HG02970 (cell line): Measurements from ENCODE around the gene ELMO3.
A peak's percentile ranks its signal among the peaks of the same experiment; 100 is the strongest.

Source experiments
- ATAC-seq: cut with Tn5 transposase; IDR thresholded peaks from one replicate; pipeline ENCODE4 v1.9.1; 2021; ENCODE audit warnings: mild to moderate bottlenecking, moderate library complexity, moderate number of reproducible peaks; ENCODE audit not compliant: unreplicated experiment, low FRiP score

The ELMO3 gene

DNA sequence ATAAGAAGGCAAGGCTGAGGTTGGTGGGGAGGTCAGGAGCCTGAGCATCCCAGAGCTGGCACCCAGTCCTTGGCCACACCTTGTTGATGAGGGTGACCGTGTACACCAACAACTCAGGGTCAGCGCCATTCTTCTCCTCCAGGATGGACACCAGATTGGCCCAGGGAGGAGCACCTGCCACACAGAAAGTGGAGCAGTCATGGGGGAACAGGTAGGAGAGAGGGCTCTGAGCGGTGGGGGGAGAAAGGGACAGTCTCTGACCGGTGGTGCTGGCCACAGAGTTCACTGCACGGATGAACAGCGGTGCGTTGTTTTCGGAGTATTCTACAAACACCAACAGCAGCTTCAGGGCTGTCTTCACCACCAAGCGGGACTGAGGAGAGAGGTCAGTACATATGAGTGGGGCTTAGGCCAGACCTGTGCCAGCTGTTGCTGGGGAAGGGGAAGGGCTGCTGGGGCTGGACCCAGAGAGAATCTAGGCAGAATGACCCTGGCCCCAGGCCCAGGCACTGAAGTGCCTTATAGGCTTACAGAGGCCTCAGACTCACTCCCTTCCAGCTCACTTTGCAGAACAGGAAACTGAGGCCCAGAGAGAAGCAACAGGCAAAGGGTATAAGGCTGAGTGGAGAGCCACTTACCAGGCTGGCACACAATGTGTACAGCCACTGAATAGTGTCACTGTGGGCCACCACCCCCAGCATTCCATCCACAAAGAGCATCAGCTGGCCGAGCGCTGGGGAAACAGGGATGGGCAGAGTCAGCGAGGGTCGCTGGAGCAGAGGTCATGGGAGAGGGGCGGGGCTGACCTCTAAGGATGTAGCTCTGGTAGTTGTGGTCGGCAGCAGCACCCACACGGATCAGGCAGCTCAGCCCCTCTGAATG, 38.7 kb downstream of the ELMO3 start:
- ATAC-seq, result no peak

GRCh38 chr16:67238278-67238575, 39.3 kb downstream of the ELMO3 start:
- ATAC-seq, result no peak

DNA sequence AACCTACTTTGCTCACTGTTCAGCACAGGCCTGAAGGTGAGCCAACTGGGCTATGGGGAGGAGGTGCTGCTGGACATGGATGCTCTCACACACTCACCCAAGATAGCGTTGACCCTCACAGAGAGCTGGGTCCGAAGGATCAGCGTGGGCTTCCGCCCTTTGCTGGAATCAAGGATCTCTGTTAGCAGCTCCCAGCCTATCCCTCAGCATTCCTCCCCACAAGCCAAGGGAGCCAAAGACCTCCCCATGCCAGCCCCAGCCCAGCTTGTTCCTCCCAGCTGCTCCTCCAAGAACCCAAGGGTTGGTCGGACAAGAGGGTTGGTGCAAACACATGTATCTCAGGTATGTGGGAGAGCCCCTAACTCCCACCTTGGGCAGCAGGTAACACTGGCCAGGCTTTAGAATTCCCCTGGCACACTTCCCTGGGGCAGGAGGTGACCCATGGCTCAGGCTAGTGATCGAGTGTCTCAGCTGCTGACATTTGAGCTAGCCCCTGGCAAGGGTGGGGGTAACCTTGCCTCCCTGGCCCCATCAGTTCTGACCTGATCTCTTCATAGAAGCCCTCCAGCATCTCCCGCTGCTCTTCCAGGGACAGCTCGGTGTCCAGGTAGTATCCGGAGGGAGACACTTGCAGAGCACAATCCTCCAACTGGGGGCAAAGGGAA, 40.0 kb downstream of the ELMO3 start:
- ATAC-seq, result no peak

GRCh38 chr16:67240506-67240905, 41.6 kb downstream of the ELMO3 start:
- ATAC-seq, result no peak

GRCh38 chr16:67241008-67241900, 42.3 kb downstream of the ELMO3 start:
- ATAC-seq, result no peak

GRCh38 chr16:67242138-67242730, 43.3 kb downstream of the ELMO3 start:
- no peak for ATAC-seq

- no peak for ATAC-seq
These were observed 44.5 kb downstream of the ELMO3 start for GRCh38 chr16:67243481-67243880.

GRCh38 chr16:67244387-67245185, 45.7 kb downstream of the ELMO3 start:
- peak; percentile 36 for ATAC-seq

- no peak for ATAC-seq
These were observed 46.3 kb downstream of the ELMO3 start for GRCh38 chr16:67245186-67245585.

- ATAC-seq, result no peak
These were observed 46.7 kb downstream of the ELMO3 start for GRCh38 chr16:67245674-67246080.

DNA sequence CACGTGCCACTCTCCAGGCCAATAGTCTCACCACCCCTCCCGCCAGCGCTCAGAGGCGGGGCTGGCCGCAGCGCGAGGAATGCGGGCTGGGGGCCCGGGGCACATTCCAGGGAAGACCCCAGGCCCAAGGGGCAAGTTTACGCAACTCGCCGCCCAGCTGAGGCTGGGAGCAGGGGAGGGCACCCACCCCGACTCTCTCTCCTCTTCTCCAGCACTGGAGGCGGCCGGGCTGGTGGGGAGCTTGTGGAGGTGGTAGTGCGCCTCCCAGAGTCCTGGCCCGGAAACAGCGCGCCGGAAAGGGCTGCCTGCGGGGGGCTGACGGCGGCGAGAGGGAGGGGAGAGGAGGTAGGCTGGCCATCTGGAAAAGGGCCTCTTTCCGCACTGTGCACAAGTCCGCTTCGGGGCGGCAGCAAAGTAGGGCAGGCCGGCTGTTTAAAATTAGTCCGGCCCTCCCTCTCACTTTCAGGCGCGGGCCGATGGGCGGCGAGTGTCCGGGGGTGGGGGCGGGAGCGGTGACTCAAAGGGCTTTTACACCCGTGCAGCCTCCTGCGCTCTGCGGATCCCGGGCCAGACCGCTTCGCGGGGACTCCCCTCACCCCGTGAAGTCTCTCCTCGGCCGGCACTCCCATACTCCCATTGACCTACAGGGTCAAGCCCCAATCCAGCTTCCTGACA, 47.3 kb downstream of the ELMO3 start:
- ATAC-seq, result no peak

DNA sequence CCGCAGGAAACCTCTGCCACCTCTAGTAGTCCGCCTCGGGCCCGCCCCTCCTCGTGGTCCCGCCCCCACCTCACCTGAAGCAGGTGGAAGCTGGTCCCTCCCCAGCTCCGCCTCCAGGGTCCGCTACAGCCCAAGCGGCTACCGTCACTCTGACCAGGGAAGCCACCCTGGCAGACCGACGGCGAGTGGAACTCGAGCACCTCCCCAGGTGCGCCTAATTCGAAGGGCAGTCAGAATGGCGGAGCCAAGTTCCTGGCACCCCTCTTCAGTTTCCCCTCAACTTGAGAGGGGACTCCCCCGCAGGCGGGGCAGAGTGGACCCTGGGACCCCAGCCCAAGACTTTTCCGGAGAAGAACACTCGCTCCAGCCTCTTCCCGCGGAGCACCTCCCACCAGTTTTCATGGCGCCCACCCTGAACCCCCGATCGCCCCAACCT, 47.8 kb downstream of the ELMO3 start:
- ATAC-seq, result no peak

DNA sequence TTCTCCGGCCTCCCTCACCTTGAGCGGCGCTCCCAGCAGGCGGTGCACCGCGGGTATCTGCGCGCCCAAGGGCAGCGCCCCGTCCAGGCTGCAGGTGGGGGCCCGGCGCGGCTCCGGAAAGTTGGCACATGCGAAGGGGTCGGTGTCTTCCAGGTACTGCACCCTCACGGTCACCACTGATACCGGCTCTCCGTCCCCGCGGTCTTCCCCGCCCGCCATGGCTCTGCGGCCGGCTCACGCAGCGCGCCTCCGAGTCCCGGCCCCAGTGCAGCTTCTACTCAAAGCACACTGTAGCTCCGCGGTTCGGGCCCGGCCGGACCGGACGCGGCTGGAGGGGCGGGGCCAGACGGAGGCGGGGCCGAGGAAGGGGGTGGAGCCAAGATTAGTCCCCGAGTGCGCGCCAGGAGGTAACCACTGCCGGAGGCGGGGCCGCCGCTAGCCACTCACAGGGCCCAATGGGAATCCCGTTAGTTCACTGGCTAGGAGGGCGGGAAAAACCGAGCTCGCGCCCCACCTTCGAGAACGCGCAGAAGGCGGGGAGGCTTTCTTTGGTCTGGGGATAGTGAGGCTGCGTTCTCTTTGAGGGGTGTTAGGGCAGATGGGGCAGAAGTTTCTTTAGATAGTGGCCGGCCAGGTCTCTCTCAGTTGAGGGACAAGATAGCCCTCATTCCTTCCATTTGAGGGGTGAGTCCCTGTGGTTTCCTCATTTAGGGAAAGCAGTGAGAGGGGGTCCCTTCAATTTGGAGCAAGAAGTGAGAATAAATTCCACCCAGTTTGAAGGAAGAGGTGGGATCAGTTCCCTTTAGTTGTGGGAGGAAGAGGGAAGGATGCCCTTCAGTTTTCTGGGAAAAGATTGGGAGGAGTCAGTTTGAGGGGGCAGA, 48.5 kb downstream of the ELMO3 start, which contains the start of gene FHOD1:
Gene FHOD1 (minus strand): TSS at position 290 of the 881 bp plus-strand sequence. CDS start 71 bp downstream, at position 219.
- peak; percentile 42 for ATAC-seq

DNA sequence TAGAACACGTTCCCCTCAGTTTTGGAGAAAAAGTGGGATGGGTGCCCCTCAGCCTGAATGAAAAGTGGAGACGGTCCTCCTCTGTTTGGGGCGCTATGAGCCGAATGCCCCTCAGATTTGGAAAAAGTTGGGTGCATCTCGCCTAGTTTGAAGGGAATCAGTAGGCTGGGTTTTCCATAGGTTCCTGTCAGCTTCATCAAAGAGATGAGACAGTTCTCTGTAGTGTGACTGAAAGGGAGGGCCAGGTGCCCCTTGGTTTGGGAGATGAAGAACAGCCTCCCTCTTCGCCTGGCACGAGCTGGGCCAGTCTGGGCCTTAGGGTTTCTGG, 49.1 kb downstream of the ELMO3 start:
- ATAC-seq, result no peak

GRCh38 chr16:67248401-67249177, 49.7 kb downstream of the ELMO3 start, which contains the start of gene SLC9A5:
SLC9A5 (plus strand) TSS chr16:67248979; CDS start chr16:67249015, 36 bp downstream.
- ATAC-seq, result no peak

GRCh38 chr16:67249178-67250044, 50.5 kb downstream of the ELMO3 start:
- no peak for ATAC-seq

- ATAC-seq, result no peak
These were observed 51.1 kb downstream of the ELMO3 start for GRCh38 chr16:67250045-67250327.
